Measurements from ENCODE around the gene PLCH2.

PLCH2 gene

DNA sequence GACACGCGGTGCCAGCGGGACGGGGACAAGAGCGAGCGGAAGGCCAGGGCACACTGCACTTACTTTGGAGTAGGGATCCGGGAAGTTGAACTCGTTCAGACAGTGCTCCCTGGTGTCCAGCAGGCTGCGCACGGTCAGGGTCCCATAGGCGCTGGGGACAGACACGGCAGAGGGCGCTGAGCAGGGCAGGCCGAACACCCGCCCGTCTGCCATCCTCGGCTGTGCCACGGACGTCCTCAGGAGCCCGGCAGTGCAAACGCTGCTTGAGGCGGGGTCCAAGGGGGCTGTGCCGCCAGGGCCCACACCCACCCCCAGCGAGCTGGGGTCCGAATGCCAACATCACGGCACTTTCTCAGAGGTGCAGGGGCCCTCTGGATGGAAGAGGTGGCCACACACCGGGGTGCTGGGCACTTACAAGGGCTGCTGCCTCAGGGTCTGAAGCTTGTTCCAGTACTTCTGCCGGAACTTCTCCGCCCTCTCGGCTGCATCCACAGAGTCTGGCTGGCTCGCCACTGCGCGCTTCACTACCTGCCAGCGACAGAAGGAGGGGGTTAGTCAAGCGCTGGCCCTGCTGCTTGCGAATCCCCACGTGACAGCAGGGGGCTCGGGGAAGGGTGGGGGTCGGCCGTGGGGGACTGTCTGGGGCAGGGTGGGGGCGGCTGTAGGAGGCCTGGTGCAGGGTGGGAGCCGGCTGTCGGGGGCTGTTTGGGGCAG lies 38.0 kb downstream of the PLCH2 start:
- no peak for DNase-seq (ENCODE audit: low read depth)

DNA sequence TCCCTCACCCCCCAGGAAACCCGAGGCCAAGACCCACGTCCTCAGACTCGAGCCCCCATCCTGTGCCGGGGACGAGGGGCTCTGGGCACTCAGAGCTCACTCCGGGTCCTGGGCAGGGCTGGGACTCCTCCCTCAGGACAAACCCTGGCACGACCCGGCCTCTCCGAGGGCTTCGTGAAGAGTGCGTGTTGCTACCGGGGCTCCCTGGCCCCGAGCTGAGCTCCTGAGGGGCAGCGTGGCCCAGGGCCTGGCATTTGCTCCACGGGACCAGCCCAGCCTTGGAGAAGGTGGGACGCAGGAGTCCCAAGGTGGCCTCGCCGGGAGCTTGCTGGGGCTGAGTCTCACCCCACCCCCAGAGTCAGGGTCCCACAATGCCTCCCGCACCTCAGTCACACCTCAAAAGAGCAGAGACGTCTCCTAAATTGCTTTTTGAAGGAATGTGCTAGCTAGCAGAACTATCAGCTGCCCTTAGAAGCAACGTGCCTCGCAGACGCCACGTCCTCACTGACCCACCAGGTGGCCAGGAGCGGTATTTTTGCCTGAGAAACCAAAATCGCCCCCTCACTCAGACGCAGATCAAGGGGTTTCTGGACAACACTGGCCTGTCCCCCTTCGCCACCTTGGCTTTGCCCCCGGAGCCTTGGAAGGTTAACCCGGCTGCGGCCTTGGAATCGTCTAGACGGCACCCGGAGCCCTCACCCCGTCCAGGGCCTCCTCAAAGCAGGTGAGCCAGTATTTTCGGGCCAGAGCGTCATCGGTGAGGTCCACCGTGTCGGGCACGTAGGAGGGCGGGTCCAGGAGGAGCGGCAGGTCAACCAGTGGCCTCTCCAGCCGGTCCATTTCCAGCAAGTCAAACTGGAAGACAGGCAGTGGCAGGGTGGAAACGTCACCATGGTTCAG lies 39.0 kb downstream of the PLCH2 start:
- no peak for DNase-seq (ENCODE audit: low read depth)

DNA sequence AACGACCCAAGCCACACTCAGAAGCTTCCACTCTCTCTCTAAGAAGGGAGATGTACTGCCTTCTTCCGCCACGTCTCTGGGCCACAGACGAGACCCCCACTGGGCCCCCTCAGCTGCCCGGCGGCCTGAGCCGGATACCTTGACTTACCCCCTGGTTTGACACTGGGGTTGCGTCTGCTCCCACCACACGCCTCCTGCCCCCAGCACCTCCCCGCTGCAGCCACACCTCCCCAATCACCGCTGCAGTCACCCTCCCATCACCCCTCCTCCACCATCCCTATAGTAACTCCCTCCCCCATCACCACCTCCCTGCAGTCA lies 39.6 kb downstream of the PLCH2 start:
- no peak for DNase-seq (ENCODE audit: low read depth)

DNA sequence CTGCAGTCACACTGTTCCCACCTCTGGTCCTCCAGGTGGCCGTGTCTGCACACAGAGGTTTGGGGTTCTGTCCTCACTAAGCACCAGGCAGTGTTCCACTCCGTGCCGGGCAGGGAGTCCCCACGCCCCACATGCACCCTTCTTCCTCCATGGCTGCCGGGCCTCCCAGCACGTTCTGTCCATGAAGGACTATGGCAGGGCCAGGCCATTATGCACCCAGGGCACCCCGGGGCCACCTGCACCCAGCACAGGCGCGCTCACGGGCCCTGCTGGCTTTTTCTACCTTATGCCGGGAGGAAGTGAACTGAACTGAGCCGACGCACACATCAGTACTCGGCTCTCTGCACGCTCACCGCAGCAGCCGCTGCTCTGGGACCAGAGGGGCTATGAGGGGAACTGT lies 40.0 kb downstream of the PLCH2 start:
- no peak for DNase-seq (ENCODE audit: low read depth)

DNA sequence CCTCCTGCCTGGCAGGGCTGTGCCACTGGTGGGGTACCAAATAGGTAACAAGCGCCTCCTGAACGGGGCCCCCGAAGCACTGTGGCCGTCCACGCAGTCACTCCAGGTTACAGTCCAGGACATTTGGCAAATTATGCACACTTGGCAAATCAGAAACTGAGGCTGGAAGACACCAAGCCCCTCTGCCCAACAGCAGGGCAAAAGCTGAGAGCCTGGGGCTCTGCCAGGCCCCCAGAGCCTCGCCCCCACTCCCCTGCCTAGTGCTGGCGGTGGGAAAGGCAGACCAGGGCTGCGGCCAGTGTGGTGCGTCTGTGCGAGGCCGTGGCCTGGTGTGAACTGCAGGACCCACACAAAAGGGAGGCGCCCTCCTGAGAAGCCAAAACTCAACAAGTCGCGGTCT lies 40.9 kb downstream of the PLCH2 start:
- no peak for DNase-seq (ENCODE audit: low read depth)

DNA sequence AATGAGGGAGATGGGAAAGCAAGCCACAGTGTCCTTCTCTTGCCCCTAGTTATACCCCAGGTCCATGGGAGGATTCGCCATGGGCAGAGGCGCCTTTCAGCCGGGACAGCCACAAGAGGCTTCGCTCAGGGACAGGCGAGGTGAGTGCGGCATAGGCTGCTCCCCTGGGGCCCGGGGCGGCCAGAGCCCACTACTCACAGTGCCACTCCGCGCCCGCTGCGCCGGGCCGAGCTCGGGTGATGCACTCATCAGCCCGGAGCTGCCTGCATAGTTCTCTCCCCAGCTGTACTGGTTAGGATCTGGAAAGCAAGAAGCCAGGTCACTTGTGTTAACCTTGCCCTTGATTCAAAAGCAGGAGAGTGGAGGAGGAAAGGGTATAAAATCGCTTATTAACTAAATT lies 41.9 kb downstream of the PLCH2 start:
- no peak for DNase-seq (ENCODE audit: low read depth)

DNA sequence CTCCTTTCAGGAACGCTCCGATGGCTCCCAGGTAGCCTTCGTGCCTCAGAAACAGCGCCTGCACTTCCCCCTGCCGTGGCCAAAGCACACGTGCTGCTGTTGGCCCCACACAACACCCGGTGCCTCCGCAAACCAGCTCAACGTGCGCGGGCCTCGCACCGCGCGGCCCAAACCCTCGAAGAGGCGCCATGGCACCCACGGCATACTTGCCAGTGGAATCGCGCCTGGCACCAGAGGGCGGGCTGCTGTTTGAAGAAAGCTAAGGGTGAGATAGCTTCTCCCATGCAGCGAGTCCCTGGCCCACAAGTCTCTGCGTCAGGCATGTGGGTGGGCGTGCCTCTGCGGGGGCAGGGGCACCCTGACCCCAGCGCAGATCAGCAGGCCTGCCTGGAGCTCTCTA lies 42.4 kb downstream of the PLCH2 start:
- DNase-seq (ENCODE audit: low read depth), result no peak

DNA sequence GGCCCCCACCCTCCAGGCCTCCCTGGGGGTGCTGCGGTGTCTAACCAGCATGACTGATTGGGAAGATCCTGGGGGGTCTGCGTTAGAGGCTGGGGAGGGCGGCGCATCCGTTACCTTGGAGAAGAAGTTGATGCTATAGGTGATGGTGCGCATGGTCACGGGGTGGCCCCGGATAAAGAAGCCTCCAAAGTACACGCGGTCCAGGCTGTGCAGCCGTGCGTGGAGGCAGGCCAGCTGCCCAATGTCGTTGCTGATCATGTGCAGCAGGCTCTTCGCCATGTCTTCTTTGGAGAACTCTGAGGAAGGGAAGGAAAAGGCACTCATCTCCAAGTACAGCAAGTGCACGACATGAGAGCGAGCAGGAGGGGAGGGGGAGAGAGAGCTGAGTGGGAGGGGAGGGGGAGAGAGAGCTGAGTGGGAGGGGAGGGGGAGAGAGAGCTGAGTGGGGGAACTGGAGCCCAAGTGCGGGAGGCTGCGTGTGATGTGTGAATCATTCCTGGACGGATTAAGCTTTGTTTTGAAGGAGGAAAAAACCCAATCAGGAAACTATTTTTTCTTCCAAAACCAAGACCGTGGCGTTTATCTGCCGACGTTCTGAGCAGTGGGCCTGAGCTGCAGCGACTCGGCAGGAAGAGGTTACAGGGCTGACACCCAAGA lies 43.1 kb downstream of the PLCH2 start:
- no peak for DNase-seq (ENCODE audit: low read depth)

DNA sequence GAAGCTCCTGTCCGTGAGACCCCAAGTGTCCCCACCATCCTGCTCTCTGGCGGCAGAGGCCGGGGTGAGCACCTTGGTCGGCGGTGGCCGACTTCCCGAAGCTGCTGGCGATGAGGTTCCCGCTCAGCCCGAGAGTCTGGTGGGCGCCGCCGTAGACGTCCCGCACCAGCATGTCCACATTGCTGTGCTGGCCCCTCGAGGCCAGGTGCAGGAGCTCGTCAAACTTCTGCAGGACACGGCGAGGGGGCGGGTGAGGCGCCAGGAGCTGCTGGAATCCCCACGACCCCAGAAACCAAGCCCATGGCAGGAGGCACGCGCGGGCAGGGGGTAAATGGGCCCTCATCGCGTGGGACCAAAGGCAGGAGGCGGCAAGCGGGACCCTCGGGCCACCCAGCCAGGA lies 43.6 kb downstream of the PLCH2 start:
- DNase-seq (ENCODE audit: low read depth), result no peak

DNA sequence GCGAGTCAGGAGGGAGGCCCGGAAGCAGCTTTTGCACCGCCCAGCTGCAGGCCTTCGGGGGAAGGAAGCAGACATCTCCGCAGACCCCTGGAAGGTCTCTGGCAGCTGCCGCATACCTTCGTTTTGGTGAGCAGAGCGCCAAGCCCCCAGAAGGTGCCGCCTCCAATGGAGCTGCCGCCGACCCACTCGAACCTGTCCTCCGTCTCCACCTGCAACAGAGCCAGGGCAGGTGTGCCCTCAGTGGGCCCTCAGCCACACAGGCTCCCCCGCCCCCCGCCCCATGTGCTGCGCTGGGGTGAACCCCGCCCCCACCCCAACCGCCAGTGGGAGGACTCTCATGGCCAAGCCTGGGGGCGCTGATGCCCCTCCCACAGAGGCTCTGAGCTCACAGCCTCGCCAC lies 44.1 kb downstream of the PLCH2 start:
- no peak for DNase-seq (ENCODE audit: low read depth)

DNA sequence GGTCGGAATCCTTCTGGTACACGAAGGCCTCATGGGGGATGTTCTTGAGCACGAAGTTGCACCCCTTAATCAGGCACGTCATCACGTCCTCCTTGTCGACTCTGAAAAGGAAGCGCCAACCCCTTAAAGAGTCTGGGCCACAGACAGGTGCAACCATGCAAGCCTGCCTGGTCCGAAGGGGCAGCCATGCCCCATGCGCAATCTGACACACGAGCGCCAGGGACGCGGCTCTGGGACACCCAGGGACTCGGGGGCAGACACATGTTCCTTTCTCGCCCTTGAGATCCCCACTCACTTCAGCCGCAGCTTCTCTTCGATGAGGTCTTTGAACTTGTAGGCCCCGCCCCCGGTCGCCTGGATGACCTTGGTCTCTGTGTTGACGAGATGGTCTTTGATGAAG lies 44.7 kb downstream of the PLCH2 start:
- no peak for DNase-seq (ENCODE audit: low read depth)

DNA sequence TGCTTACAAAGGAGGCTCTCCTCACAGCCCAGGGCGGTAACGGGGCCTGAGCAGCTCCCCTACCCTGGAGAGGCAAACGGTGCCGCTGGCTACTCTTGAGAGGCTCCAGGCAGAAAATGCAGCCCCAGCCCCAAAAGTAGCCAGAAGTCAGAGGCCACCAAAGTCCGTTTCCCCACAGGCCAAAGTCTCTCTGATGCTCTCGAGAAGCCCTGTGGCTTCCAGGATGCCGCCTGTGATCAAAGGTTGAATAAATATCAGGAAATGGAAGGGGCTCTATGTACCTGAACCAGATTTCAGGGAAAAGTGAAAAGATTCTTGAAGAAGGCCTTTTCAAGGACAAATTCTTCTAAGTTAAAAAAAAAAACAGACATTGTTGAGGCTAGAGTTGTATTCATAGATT lies 46.1 kb downstream of the PLCH2 start:
- DNase-seq (ENCODE audit: low read depth), result no peak

DNA sequence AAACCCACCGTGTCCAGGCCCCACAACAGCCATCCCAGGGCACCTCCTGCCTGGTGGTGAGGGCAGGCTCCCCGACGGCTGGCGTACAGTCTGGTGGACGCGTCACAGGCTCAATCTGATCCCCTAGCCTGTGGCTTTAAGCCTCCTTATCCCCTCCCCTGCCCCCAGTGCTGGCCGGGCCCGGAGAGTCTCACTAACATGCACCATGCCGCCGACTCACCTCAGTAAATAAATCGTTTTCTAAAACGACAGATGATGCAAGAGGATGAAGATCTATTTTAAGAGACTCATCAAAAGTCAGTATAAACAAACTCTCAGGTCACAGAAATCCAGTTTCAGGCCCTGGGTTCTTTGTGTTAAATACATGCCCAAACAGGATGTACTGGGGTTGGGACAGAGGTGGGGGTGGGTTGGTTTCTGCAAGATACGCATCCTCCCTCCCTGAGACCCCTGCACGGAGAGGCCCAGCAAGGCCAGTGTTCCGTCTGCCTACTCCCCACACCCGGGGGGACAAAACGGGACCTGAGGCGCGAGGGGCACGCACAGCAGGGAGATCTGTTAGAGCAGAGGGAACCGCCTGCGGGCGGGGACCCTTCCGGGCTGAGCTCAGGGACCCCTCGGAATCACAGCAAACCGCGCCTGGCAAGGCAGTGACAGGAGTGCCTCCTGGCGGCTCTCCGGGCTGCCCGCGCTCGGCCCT lies 47.3 kb downstream of the PLCH2 start:
- peak; percentile 61 for DNase-seq (ENCODE audit: low read depth)

DNA sequence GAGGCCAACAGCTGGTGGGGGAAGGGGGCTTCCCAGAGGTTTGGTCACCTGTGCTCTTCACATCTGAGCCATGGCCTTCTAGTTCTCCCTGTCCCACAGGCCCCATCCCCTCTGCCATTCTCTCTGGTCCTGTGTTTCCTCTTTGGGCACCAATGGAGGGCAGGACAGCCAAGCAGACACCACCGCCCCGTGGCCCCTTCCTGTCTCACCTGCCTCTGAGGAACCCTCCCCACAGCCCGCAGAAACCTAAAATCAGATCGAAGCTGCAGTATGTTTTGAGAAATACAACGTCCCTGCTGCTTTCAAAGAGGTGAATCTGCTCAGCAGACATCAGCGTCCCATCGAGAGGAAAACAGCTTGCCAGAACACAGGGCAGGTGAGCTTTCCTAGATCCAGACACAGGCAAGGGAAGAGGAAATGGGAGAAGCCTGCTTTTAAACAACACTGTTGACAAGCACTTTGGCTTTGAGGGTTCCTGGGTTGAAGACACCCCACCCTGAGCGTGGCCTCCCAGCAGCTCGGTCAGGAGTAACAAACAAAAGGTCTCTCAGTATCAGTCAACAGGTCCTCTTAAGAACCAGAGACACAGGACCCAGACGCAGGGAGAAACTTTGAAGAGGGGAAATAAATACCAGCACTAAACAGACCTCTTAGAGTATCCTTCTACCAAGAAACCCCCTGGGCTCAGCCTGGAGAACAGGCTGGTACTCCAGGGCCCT lies 48.0 kb downstream of the PLCH2 start:
- no peak for DNase-seq (ENCODE audit: low read depth)

DNA sequence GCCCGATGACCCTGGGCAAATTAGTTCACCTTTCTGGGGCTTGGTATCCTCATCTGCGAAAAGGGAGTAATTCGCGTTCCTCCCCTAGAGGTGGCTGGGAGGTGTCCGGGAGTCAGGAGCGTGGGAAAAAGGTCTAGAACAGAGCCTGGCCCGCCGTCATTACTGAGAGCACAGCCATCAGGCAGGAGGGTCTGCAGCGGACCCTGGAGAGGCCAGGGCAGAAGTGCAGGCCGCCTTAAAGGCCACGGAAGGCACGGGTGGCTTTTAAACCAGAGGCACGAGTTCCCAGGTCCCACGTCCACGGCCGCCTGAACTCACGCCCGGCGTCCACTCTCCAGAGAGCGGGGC lies 49.5 kb downstream of the PLCH2 start:
- DNase-seq (ENCODE audit: low read depth), result no peak

DNA sequence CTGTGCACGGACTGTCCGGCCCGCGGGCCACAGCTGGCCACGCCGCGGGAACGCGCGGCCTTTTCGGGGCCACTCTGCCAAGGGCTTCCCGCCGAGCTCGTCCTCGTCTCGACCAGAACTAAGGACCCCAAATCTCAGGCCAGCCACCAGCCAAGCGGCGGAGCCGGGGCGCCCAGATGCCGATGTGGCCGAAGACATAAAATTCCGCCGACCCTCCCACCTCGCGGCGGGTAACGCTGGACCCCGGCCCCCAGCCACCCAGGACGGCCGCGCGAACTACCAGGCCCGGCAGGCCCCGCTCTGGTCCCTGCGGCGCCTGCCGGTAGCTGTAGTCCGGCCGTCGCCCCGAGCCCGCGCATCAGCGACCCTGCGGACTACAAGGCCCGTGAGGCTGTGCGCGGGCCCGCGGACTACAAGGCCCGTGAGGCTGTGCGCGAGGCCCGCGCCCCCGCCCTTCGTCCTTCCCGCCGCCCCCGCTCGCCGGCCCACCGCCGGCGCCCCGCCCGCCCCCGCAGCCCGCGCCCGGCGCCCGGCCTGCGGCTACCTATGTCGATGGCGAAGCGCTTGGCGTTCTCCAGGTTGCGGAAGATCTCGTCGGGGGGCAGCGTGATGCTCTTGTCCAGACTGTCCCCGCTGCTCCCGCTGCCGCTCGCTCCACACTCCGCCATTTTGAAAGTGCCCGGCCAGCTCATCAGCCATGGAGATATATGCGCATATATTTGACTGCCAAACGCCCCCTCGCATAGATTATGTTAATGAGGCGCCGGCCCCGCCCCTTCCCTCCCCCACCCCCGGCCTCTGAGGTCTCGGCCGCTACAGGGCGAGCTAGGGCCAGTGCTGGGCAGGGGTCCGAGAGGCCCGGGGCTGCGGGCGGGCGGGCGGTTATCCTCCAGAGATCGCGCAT lies 50.1 kb downstream of the PLCH2 start, which contains the start of gene PANK4:
TSS of gene PANK4 (minus strand) at position 677 of the 904 bp plus-strand sequence. CDS start at position 668, 9 bp downstream.
- peak; percentile 92 for DNase-seq (ENCODE audit: low read depth)

DNA sequence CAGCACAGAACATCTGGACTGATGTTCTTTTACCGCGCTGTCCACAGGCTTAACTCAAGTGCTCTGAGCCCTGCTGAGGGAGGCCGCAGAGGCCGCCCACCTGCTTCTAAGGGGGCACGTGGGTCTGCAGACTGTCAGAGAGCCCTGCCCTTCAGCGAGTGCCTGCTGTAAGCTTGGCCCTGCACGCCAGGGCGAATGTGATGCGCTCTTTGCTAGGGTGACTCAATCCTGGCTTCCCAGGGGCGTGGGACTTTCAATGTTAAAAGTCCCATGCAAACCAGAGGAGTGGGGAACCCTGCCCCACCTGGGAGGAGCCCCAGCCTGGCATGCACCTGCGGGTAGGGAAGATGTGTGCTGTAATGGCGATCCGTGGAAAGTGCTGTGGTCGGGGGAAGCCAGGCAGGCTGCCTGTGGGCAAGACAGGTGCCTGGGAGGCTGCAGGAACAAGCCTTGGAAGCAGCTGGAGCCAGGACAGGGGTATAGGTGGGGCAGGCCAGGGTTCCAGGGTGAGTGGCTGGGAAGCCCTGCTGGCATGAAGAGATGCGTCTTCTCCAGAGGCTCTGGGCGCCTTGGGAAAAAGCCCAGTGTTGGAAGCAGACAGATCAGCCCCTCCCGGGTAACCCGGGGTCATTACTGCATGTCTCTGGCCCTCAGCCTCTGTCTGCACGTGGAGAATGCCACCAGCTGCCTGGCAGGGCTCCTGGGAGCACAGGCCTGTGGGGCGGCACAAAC lies 50.9 kb downstream of the PLCH2 start:
- DNase-seq (ENCODE audit: low read depth), result peak; percentile 66

DNA sequence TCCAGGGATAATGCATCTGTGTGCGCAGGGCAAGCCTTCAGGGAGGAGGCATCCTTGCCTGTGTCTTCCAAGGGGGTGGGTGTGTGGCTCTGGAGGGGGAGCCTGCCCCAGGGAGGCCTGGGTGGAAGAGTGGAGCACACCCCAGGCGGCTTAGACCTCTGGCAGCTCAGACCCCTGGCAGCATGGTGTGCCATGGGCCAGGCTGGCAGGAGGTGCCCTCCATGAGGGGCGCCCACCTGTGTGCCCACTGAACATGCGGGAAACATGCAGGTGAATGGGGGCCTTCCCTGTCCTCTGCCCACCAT lies 51.4 kb downstream of the PLCH2 start:
- no peak for DNase-seq (ENCODE audit: low read depth)

DNA sequence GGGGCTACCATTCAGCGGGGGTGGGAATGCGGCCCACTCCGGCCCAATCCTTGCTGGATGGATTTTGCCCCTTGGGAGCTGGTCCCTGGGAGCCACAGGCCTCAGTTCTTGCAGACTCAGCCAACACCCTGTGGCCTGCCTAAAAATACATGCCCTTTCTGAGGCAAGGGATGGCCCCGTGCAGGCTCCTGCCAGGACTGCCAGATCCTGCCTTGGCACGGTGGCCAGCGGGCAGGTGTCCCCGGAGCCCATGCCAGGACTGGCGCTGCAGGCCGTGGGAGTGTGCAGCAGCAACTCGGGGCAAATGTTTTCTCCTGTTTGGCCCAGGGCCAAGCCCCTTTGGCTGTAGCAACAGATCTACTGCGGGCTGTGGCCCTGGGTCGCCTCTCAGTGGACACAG lies 51.9 kb downstream of the PLCH2 start:
- no peak for DNase-seq (ENCODE audit: low read depth)

DNA sequence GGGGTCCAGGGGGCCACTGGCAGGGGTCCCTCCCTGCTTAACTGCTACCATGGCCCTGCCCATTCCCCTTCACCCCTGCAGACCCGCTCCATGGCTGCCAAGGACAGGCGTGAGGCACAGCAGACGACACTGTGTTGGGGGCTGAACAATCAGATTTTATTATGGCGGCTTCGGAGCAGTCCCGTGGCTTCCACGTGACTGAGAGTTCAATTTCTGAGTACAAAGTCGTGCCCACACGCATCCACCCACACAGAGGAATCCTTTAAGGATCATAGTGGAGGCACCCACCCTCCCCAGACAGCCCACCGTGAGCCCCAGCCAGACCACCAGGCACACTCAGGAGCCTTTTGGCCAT lies 52.5 kb downstream of the PLCH2 start:
- no peak for DNase-seq (ENCODE audit: low read depth)
